ENCODE measurements around the gene DNAJB8.

The DNAJB8 gene

DNA sequence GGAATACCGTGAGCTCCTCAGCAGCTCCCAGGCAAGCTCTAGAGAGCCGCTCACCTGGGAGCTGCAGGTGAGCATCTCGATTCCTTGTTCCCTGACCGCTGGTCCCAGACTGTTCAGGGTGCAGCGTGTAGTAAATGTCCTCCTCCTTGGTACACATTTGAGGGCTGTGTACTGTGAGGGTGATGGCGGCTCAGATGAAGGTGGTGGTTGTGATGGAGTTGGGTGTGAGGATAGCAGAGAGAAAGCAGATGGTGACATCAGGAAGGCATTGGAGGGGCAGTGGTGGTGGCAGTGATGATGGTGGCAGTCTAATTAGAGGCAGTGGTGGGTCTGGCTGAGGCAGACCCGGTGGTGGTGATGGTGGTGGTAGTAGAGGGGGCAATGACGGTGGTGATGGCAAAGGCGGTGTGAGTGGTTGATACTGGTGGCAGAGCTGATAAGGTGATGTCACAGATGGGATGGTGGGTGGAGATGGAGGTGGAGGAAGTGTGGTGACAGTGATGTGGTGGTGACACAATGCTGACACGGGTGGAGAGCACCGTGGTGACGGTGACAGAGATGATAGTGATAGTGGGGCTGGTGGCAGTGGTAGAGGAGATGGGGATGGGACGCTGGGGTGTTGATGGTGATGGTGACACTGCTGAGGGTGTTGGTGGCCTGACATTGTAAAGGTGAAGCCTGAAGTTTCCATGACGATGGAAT is at the start of gene DNAJB8:
DNAJB8 (minus strand) TSS at position 51 of the 702 bp plus-strand sequence. CDS start 3,645 bp downstream, outside the sequence.
- no peak for DNase-seq (ENCODE audit: low spot score)

DNA sequence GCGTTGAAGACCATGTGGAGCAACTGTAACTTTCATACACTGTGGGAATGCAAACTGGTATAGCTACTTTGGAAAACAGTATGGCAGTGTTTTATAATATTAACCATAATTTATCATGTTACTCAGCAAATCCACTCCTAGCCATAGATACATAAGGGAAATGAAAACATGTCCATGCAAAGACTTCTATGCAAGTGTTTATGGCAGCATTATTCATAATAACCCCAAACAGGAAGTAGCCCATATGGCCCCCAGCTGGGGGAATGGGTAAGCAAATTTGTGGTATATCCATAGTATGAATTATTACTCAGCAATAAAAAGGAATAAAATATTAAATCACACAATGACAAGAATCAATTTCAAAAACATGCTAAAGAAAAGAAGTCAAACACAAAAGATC is 49.3 kb upstream of the DNAJB8 start:
- no peak for DNase-seq (ENCODE audit: low spot score)

DNA sequence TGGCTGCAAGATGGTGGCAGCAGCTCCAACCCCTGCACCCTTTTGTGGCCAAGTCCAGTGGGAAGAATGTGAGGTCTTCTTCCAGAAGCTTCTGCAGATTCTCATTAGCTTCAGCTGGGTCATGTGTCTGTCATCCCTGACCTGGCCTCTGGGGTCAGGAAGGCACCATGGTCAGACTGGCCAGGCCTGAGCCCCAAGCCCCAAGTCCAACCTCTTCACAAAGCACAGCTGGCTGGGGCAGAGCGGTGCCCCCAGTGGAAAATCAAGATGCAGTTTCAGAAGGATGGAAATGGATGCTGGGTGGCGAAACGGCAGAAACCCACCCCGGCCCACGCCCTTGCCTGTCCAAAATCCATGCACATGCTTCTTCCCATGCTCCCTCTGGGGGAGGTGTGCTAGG is 42.2 kb upstream of the DNAJB8 start:
- no peak for DNase-seq (ENCODE audit: low spot score)

- no peak for DNase-seq (ENCODE audit: low spot score)
Measured at GRCh38 chr3:128506754-128507153, 40.1 kb upstream of the DNAJB8 start.

DNA sequence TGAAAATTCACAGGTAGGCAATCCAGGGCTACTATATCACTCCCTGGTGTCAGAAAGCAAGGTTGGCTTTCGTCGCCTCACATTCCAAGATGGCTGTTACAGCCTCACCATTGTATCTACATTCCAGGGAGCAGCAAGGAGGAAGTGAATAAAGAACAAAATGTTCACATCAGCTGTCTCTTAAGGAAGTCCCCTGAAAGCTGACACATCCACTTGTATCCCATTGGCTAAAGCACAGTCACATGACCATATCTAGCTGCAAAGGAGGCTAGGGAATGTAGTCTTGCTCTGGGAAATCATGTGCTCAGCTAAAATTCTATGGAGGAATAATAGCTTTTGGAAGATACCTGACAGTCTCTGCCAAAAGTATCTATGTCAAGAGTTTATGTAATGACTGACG is 39.1 kb upstream of the DNAJB8 start:
- peak; percentile 53 for DNase-seq (ENCODE audit: low spot score)

GRCh38 chr3:128504963-128505730 is 38.5 kb upstream of the DNAJB8 start:
- no peak for DNase-seq (ENCODE audit: low spot score)

DNA sequence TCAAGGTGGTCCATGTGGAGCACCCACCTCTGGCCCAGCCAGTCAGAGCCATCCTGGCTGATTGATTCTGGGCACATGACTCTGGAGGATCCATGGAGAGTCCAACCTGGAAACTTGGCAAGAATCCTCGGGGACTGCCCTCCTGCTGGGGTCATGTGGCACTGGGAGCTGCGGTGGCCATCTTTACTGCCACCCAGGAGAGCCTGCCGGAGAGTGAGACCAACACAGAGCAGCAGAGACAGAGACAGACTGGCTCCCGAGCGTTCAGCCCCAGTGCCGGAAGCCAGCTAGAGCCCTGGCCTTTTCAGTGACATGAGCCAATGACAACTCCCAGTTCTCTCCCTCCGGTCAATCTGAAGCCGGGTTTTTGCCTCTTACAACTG is 37.8 kb upstream of the DNAJB8 start:
- no peak for DNase-seq (ENCODE audit: low spot score)

DNA sequence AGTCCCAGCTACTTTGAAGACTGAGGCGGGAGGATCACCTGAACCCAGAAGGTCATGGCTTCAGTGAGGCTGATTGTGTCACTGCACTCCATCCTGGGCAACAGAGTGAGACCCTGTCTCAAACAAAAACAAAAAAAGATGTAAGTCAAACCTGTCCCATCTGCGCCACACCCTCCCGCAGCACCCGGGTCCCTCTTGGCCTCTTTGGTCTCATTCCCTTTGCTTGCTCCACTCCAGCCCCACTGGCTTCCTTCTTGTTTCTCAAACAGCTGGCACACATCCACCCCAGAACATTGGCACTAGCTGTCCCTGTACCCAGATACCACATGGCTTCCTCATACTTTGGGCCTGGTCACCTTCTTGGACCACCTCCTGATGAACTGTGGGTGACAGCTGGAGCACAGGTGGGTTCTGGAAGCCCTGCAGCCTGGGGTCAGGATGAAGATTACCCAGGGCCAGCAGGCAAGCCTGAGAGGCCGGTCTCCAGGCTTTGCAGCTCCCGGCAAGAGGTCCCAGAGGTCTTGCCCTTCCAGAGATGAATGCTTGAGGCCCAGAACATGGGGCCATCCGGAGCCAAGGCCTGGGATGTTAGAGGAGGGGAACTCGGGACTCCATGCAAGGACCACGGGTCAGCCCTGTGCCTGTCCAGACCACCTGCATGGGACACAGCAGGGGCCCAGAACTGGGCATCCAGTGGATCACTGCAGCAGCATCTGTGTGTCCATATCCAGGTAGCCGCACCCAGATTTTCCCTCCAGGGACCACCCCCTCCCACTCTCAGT is 37.3 kb upstream of the DNAJB8 start:
- DNase-seq (ENCODE audit: low spot score), result no peak

DNA sequence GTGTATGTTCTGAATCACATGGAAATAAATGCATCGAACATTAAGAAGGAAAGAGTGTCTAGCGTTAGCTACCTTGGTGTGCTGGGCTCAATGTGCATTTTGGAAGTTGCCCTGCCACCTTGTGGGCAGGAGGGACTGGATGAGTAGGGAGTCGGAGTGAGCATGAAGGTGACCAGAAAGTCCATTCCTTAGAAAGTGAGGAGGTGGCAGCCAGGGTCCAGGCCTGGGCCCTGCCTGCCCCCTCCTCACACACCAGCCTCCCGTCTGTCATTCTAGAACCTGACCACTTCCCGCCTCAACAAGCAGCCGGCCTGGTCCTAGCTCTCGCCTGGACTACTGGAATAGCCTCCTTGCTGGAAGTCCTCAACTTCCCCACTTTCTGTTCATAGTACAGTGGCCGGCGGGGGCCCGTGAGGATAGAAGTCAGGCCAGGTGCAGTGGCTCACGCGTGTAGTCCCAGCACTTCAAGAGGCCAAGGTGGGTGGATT is 36.5 kb upstream of the DNAJB8 start:
- peak; percentile 22 for DNase-seq (ENCODE audit: low spot score)

DNA sequence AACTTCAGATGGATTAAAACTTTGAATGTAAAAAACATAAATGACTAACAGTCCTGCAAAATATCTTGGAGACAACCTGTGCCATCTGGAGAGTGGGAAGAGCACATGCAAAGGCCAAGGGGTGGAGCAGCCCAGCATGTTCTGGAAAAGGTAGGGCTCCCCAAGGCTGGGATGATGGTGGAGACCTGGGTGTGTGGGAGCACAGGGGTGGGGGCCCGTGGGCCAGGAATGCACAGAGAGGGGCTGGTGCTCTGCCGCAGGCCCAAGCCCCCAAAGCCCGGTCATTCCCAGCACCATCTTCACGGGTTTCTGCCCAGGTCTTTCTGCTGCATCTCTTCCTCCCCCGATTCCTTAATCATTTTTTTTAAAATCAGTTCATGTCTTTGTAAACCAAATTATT is 36.0 kb upstream of the DNAJB8 start:
- DNase-seq (ENCODE audit: low spot score), result no peak

- DNase-seq (ENCODE audit: low spot score), result no peak
Measured at GRCh38 chr3:128501431-128501830, 34.7 kb upstream of the DNAJB8 start.

GRCh38 chr3:128500556-128500955 is 33.9 kb upstream of the DNAJB8 start:
- no peak for DNase-seq (ENCODE audit: low spot score)

DNA sequence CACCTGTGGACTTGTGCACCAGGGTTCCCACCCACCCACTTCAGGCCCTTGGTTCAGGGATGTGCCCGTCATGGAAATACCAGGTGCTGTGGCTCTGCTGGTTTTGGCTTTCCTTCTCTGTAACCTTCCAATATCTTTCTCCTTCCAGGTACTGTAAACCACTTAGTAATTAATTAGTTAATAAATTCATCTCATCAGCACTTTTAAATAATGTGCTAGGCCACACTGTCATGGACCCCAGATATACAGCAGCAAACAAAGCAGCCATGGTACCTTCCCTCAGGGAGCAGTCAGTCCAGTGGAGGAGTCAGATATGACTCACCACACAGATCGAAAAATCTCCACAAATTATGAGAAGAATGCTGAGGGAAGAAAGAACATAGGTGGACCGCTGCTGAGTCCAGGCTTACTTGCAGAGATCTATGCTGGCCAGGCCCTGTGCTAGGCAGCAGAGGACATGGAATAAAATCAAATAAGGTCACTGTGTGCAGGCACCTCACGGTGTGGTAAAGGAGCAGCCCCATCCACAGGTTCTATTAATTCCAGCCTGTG is 33.1 kb upstream of the DNAJB8 start:
- peak; percentile 30 for DNase-seq (ENCODE audit: low spot score)

DNA sequence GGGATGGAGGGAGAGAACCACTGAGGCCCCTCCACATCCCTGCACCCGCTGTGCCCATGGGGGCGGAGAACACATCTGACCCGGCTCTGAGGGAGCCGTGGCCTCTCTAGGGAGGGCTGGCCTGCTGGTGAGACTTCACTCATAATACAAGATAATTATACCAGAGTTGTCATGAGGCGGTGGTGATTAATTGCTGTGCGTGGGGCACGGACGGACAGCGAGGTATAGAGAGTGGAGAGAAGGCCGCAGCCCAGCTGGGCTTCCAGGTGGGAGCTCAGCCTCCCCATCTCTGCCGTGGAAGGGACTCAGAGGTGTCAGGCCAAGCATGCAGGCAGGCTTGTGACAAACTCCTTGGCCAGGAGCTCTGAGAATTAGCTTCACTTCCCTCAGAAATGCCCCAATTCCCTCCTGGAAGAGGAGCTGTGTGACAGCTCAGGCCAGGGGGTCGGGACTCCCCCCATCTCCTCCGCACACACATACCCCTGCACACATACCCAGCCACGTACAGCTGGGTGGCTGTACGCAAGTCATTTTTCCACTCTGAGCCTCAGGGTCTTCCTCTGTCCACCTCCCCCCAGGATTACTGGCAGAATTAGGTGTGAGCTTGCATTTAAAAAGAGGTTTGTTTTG is 32.3 kb upstream of the DNAJB8 start:
- DNase-seq (ENCODE audit: low spot score), result no peak

DNA sequence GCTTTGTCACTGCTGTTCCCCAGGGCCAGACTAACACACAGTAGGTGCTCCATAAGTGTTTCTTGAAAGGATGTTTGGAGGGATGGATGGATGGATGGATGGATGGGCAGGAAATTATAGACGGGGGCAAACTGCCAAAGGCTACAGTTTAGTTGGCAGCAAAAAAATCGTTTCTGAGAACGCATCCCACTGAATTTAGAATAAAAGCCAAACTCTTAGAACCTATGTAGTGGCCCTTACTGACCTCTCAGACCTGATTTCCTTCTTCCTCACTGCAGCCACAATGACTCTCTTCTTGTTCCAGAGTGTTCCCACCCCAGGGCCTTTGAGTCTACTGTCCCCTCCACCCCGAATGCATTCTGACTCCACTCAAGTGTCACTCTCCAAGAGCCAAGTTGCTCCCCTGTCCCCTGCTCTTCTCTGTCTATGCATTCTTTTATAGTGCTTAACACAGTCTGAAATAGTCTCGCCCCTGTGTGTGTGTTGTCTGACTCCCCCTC is 31.5 kb upstream of the DNAJB8 start:
- DNase-seq (ENCODE audit: low spot score), result no peak

DNA sequence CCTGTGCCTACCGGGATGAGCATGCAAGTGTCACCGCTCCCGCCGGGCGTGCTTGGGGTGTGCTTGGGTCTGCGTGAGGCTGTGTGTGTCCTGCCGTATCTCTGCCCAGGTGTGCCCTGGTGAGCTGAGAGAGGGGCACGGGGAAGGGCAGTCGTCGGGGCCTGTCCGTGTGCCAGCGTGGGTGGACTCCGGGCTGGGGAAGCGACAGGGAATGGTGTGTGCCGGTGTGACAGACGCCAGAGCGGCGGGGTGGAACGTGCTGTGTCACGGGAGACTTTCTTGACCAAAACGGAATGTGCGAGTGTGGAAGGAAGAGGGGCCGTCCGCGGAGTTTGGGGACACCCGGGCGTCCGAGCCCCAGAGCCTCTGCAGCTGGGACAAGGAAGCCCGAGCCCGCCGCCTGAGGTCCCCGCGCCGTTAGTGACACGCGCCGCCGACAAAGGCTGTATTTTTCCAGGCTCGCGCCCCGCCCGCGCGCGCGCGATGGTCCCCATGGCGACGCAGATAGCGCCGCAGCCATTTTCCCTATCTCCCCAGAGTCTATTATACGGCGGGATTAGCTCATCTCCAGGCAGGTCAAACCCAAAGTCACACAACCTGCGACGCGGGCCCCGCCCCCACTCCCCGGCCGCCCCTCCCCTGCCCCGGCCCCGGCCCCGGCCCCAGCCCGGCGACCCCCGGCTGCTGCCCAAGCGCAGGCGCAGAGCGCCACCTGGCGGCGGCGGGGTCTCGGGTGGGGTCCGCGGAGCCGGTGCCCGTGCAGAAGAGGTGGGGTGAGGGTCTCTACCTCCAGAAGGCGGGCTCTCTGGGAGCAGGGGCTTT is 30.8 kb upstream of the DNAJB8 start:
- peak; percentile 45 for DNase-seq (ENCODE audit: low spot score)

GRCh38 chr3:128496602-128497304 is 30.1 kb upstream of the DNAJB8 start:
- DNase-seq (ENCODE audit: low spot score), result peak; percentile 53

DNA sequence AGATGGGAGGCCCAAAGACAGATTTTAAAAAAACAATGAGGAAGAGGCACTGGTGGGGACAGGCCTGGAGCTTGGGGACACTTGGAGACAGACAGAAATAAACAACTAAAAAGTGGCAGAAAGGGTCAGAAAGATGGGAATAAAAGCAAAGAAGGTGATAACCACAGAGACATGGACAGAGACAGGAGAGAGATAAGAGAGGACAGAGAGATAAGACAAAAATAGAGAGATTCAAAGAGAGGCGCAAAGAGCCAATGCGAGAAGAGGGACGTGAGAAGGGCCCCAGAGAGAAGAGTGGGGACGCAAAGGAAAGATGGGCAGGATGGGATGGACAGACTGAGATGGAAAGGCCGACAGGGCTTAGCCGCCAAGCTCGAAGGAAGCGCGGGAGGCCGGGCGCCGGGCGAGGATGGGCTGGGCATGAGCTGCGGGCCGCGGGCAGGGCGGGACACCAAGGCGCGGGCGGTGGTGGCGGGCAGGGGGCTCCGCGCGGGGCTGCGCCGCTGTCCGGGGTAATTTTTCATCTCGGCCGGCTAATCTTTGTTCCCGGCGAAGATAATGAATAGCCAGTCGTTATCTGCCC is 29.4 kb upstream of the DNAJB8 start:
- DNase-seq (ENCODE audit: low spot score), result no peak

DNA sequence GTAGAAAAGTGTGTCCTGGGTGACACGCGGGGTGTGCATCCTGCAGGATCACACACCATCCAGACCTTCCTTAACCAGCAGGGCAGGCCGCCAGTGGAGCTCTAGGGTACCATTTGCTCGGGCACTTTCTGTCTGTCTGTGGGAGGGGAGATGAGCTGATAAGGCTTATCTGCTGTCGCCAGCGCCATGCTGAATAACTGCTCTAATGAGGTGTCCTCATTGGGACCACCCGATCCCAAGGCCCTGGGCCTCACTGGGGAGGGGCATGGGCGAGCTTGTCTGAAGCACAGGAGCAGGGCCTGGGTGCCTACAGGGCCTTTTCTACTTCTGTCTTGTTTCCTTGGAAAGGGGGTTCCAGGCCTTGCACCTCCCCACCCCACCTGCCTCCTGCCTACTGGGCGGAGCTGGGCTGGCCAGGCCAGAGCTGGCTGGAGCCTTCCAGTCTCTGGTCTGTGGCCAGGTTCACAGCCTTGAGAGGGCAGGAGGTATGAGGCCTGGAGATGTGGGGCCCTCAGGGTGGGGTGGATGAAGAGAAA is 28.8 kb upstream of the DNAJB8 start:
- no peak for DNase-seq (ENCODE audit: low spot score)

GRCh38 chr3:128494367-128494650 is 27.6 kb upstream of the DNAJB8 start:
- no peak for DNase-seq (ENCODE audit: low spot score)
